ENCODE results near the gene RAD51AP2. TPM values are rescaled to one million over a fixed set of nuclear protein-coding genes. Genes with fewer than 3 reads are reported as not detected.
A peak's percentile ranks its signal among the peaks of the same experiment; 100 is the strongest.

RAD51AP2 gene
- total and polyA plus RNA-seq, 2 of the 13 experiments (the other 11 are each of a cell fraction or from before 2014, with no cell fraction given): 0.11 to 0.12 TPM

GRCh38 chr2:17540093-17540812, 22.0 kb upstream of the RAD51AP2 start, which contains the start of gene VSNL1 (continued):
- no peak for TF ChIP-seq ZBTB40 (IDR thresholded peaks at IDR 0.05)
- TF ChIP-seq ZBTB40 (CRISPR knock-in tag; IDR thresholded peaks at IDR 0.05): peak; percentile 86; the same call in 1 of the 2 replicates
- TF ChIP-seq PRDM15 (CRISPR knock-in tag; IDR thresholded peaks at IDR 0.05): peak; percentile 99
- TF ChIP-seq ZNF589 (CRISPR knock-in tag; conservative IDR thresholded peaks at IDR 0.05): peak; percentile 58; the same call in 1 of the 2 replicates
- TF ChIP-seq MED8 (CRISPR knock-in tag; IDR thresholded peaks at IDR 0.05; ENCODE audit: insufficient replicate concordance): no peak
- TF ChIP-seq ZGPAT (CRISPR knock-in tag; IDR thresholded peaks at IDR 0.05): peak; percentile 70; the same call in 1 of the 2 replicates
- peak; percentile 83; the same call in 1 of the 2 replicates for TF ChIP-seq DNMT1 (CRISPR knock-in tag; IDR thresholded peaks at IDR 0.05)
- no peak for TF ChIP-seq GABPA (IDR thresholded peaks at IDR 0.05; ENCODE audit: low read depth, low read length)
- peak; percentile 65 for TF ChIP-seq GABPA (CRISPR knock-in tag; IDR thresholded peaks at IDR 0.05; ENCODE audit: low read depth)
- TF ChIP-seq ZNF781 (CRISPR knock-in tag; IDR thresholded peaks at IDR 0.05; ENCODE audit: borderline replicate concordance, not compliant biosample characterization): peak; percentile 86
- TF ChIP-seq MTF2 (CRISPR knock-in tag; IDR thresholded peaks at IDR 0.05; ENCODE audit: borderline replicate concordance): no peak
- no peak for TF ChIP-seq HBP1 (CRISPR knock-in tag; IDR thresholded peaks at IDR 0.05; ENCODE audit: low read depth)
- TF ChIP-seq ZNF879 (CRISPR knock-in tag; IDR thresholded peaks at IDR 0.05): no peak

All from HepG2 (cell line).